Natural killer cell (primary cell): ENCODE results near the gene SAMM50. TPM values are rescaled to one million over a fixed set of nuclear protein-coding genes. Genes with fewer than 3 reads are reported as not detected.

Experiments
- ATAC-seq, 3 donors: fragments of 150-1000 bp in 2 of 3; fragments of 200-7000 bp in 1 of 3; cut with Tn5 transposase; 1 replicate in 1 of 3; 2 replicates in 2 of 3; pipeline ENCODE4 v1.10.0; 2021; ENCODE audit warnings: mild to moderate bottlenecking in 2 of 3, moderate library complexity in 2 of 3
- DNase-seq, 2 donors: peaks; one replicate each; pipeline versions ENCODE4 v3.0.0 to v3.0.0-alpha.2; 2013 to 2021; ENCODE audit warnings: mixed read lengths in 1 of 2
- H3K27ac ChIP-seq: one replicate; pipeline ENCODE4 v1.5.1; 2013; ENCODE audit warnings: mild to moderate bottlenecking, low read length
- H3K27me3 ChIP-seq: one replicate; pipeline ENCODE4 v1.6.1; 2013; ENCODE audit warnings: low read length; ENCODE audit not compliant: control insufficient read depth, insufficient read depth
- H3K36me3 ChIP-seq: one replicate; pipeline ENCODE4 v1.6.1; 2013; ENCODE audit warnings: low read length; ENCODE audit not compliant: control insufficient read depth, insufficient read depth
- H3K4me1 ChIP-seq: one replicate; pipeline ENCODE4 v1.6.1; 2013; ENCODE audit warnings: low read length; ENCODE audit not compliant: control insufficient read depth, insufficient read depth
- H3K4me3 ChIP-seq: one replicate; pipeline ENCODE4 v1.5.1; 2013; ENCODE audit warnings: low read length
- H3K9me3 ChIP-seq: one replicate; pipeline ENCODE4 v1.6.1; 2013; ENCODE audit warnings: low read length; ENCODE audit not compliant: control insufficient read depth, insufficient read depth
- H3K27ac Mint-ChIP-seq, 2 donors: one replicate each; pipeline ENCODE4 v1.8.0; 2022; ENCODE audit warnings: mild to moderate bottlenecking in 2 of 2, mixed read lengths in 2 of 2, moderate library complexity in 1 of 2
- H3K27me3 Mint-ChIP-seq, 2 donors: one replicate each; pipeline ENCODE4 v1.8.0; 2022; ENCODE audit warnings: low read depth in 2 of 2, mixed read lengths in 2 of 2
- H3K36me3 Mint-ChIP-seq: one replicate; pipeline ENCODE4 v1.8.0; 2022; ENCODE audit warnings: mixed read lengths
- H3K4me1 Mint-ChIP-seq, 2 donors: one replicate each; pipeline ENCODE4 v1.8.0; 2022; ENCODE audit warnings: mixed read lengths in 2 of 2
- H3K4me3 Mint-ChIP-seq: one replicate; pipeline ENCODE4 v1.8.0; 2022; ENCODE audit warnings: mild to moderate bottlenecking, moderate library complexity, mixed read lengths
- H3K9me3 Mint-ChIP-seq, 2 donors: one replicate each; pipeline ENCODE4 v1.8.0; 2022; ENCODE audit warnings: mixed read lengths in 2 of 2
- CTCF ChIP-seq: fragments of 200-600 bp; IDR thresholded peaks from one replicate; pipeline ENCODE4 v1.8.0; 2022; ENCODE audit warnings: antibody characterized with exemption
- WGBS: methylation state at CpG from one replicate; pipeline ENCODE4 v1.1.7; 2013; ENCODE audit warnings: missing lambda C conversion rate; ENCODE audit not compliant: insufficient coverage; 5-methylcytosine and 5-hydroxymethylcytosine counted together
- intact Hi-C: fragments of 100-400 bp; cut with micrococcal nuclease; formaldehyde crosslinking; loops from one replicate; pipeline ENCODE4 v1.14.2; 2022
- total RNA-seq, 4 donors: library from RNA; stranded (reverse); fragments of 120-200 nt in 1 of 4; gene quantifications; one replicate each; pipeline versions ENCODE4 v1.2.3 to v1.2.4, GENCODE V29; 2013 to 2022

The SAMM50 gene
- total RNA-seq, 3 donors from 2014 or later (not counting 1 experiment from before 2014, with no cell fraction given) = 25.9 to 30.6 (median 29.7) TPM

- 91% methylated on average over 13 of the region's 16 CpGs for WGBS
- H3K36me3 ChIP-seq = peaks cover 27% of the 10 kb centered on the region
These were observed 37.1 kb downstream of the SAMM50 start for GRCh38 chr22:43992331-43992821.

GRCh38 chr22:43993072-43993760 lies 38.0 kb downstream of the SAMM50 start:
- H3K36me3 Mint-ChIP-seq = peaks cover 10% of the 10 kb centered on the region
- ATAC-seq (peak; percentile 65 to 80 (median 76)), DNase-seq (peak; percentile 47 to 82)
- peak; percentile 87 for TF ChIP-seq CTCF
- H3K4me1 ChIP-seq = peaks cover 20% of the 10 kb centered on the region
- intact Hi-C loops = loop anchor here (1.0 to 10.0 kb wide), 4 partner anchors 88 to 692 kb away; no protein-coding TSS in a partner anchor
- no peaks in the 10 kb centered on the region for H3K9me3 Mint-ChIP-seq
- H3K27me3 ChIP-seq = no peaks in the 10 kb centered on the region
- peaks cover 23% of the 10 kb centered on the region for H3K36me3 ChIP-seq
- peaks cover 21 to 29% of the 10 kb centered on the region in 2 donors for H3K4me1 Mint-ChIP-seq
- H3K9me3 ChIP-seq = no peaks in the 10 kb centered on the region
- H3K27me3 Mint-ChIP-seq = no peaks in the 10 kb centered on the region
- H3K4me3 ChIP-seq = no peak overlapping the region
- H3K27ac ChIP-seq = no peak overlapping the region
- H3K4me3 Mint-ChIP-seq = peak overlapping the region; percentile 64
- H3K27ac Mint-ChIP-seq = peak overlapping the region; percentile 16 to 92
- 37% methylated on average over 20 of the region's 20 CpGs for WGBS

More at GRCh38 chr22:43992331-43992821, 37.1 kb downstream of the SAMM50 start:
- Histone ChIP-seq H3K27ac (no peak overlapping the region), H3K4me1 (peaks cover 20% of the 10 kb centered on the region), H3K9me3 (no peaks in the 10 kb centered on the region), H3K27me3 (no peaks in the 10 kb centered on the region), H3K4me3 (no peak overlapping the region)
- DNase-seq (no peak), ATAC-seq (no peak)
- intact Hi-C loops = loop anchor here (10.0 kb wide), 1 partner anchor 692 kb away; no protein-coding TSS in a partner anchor
- Mint-ChIP-seq H3K9me3 (no peaks in the 10 kb centered on the region), H3K4me3 (no peak overlapping the region), H3K27me3 (no peaks in the 10 kb centered on the region), H3K27ac (no peak overlapping the region), H3K36me3 (peaks cover 19% of the 10 kb centered on the region), H3K4me1 (peaks cover 21 to 29% of the 10 kb centered on the region in 2 donors)
- no peak for TF ChIP-seq CTCF

GRCh38 chr22:43994006-43994405 lies 38.8 kb downstream of the SAMM50 start:
- Mint-ChIP-seq H3K27ac (peak overlapping the region in 1 of 2 donors; percentile 92), H3K36me3 (peaks cover 7% of the 10 kb centered on the region), H3K4me1 (peaks cover 21 to 29% of the 10 kb centered on the region in 2 donors), H3K27me3 (no peaks in the 10 kb centered on the region), H3K9me3 (no peaks in the 10 kb centered on the region), H3K4me3 (peak overlapping the region; percentile 47)
- H3K27ac ChIP-seq = no peak overlapping the region
- H3K4me3 ChIP-seq = no peak overlapping the region
- H3K9me3 ChIP-seq = no peaks in the 10 kb centered on the region
- peaks cover 22% of the 10 kb centered on the region for H3K36me3 ChIP-seq
- no peak for DNase-seq
- ATAC-seq = no peak
- 96% methylated on average over 11 of the region's 11 CpGs for WGBS
- intact Hi-C loops = loop anchor here (10.0 kb wide), 1 partner anchor 691 kb away; no protein-coding TSS in a partner anchor
- TF ChIP-seq CTCF = no peak
- peaks cover 20% of the 10 kb centered on the region for H3K4me1 ChIP-seq
- H3K27me3 ChIP-seq = no peaks in the 10 kb centered on the region
